ENCODE measurements around the gene TMEM145. TPM values are rescaled to one million over a fixed set of nuclear protein-coding genes. Genes with fewer than 3 reads are reported as not detected.

TMEM145 gene
- total RNA-seq, 6 donors from 2014 or later: 0.34 to 0.79 (median 0.49) TPM; not detected in 3

DNA sequence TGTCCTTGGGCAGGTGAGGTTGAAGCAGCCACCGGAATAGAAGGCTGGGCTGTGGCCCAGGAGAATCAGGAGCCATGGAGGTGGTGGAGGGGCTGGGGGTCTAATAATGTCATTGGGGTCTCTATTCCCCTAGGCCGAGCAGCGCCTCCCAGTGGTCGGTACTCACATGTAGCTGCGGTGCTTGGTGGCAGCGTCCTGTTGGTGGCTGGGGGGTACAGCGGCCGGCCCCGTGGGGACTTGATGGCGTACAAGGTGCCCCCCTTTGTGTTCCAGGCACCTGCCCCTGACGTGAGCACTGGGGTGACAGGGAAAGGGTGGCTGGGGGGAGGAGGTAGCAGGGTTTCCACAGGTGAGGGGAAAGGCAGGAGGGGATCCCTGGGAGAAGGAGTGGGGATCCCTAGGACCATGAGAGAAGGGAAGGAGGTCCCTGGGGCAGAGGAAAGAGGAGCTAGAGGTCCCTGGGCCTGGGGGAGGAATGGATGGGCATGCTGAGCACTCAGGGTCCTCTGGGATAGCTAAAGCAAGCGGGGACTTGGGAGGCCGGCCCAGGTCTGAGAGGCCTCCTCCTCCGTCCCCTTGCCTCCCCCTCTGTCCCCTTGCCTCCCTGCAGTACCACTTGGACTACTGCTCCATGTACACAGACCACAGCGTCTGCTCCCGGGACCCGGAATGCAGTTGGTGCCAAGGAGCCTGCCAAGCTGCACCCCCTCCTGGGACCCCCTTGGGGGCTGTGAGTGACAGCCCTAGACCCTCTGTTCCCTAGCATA, 30.4 kb downstream of the TMEM145 start:
- no peaks in the 10 kb centered on the region for H3K9me3 ChIP-seq
- WGBS, 2 donors: 91 to 97% methylated on average over 8 to 12 of the region's 17 CpGs
- no peaks in the 10 kb centered on the region for H3K4me1 ChIP-seq
- H3K36me3 ChIP-seq: peaks cover 0 to 31% (median 12%) of the 10 kb centered on the region in 4 donors
- no peaks in the 10 kb centered on the region for H3K27me3 ChIP-seq
- ATAC-seq (ENCODE audit: low FRiP score in 2 of 2): peak in 1 of 2 donors; percentile 32
- DNase-seq: peak in 1 of 2 donors; percentile 69
- no peak overlapping the region for H3K27ac ChIP-seq
- TF ChIP-seq POLR2AphosphoS5 (IDR thresholded peaks at IDR 0.05) (no peak), POLR2A (IDR thresholded peaks at IDR 0.05) (no peak), EP300 (IDR thresholded peaks at IDR 0.05) (no peak)
- TF ChIP-seq, protein P1, sequence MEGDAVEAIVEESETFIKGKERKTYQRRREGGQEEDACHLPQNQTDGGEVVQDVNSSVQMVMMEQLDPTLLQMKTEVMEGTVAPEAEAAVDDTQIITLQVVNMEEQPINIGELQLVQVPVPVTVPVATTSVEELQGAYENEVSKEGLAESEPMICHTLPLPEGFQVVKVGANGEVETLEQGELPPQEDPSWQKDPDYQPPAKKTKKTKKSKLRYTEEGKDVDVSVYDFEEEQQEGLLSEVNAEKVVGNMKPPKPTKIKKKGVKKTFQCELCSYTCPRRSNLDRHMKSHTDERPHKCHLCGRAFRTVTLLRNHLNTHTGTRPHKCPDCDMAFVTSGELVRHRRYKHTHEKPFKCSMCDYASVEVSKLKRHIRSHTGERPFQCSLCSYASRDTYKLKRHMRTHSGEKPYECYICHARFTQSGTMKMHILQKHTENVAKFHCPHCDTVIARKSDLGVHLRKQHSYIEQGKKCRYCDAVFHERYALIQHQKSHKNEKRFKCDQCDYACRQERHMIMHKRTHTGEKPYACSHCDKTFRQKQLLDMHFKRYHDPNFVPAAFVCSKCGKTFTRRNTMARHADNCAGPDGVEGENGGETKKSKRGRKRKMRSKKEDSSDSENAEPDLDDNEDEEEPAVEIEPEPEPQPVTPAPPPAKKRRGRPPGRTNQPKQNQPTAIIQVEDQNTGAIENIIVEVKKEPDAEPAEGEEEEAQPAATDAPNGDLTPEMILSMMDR (IDR thresholded peaks at IDR 0.05): no peak
- H3K4me3 ChIP-seq: no peak overlapping the region

DNA sequence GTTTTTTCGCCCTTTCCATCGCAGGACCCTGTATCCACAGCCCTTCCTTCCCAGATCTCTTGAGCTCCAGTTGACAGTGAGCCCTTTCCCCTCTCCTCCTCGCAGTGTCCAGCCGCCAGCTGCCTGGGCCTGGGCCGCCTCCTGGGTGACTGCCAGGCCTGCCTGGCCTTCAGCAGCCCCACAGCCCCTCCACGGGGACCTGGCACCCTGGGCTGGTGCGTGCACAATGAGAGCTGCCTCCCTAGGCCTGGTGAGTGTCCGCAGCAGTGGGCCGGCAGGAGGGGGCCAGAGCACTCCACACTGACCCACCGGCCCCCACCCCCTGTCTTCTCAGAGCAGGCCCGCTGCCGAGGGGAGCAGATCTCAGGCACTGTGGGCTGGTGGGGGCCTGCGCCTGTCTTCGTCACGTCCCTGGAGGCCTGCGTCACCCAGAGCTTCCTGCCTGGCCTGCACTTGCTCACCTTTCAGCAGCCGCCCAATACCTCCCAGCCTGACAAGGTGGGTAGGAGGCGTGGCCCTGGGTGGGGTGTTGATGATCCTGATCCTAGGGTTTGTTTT, 31.3 kb downstream of the TMEM145 start:
- no peaks in the 10 kb centered on the region for H3K9me3 ChIP-seq
- no peak overlapping the region for H3K27ac ChIP-seq
- WGBS, 2 donors: 91 to 95% methylated on average over 13 to 17 of the region's 18 CpGs
- ATAC-seq (ENCODE audit: low FRiP score in 2 of 2): peak in 1 of 2 donors; percentile 28
- TF ChIP-seq POLR2A (IDR thresholded peaks at IDR 0.05) (no peak), EP300 (IDR thresholded peaks at IDR 0.05) (no peak), POLR2AphosphoS5 (IDR thresholded peaks at IDR 0.05) (no peak)
- TF ChIP-seq, protein P1 (IDR thresholded peaks at IDR 0.05): no peak
- peaks cover 0 to 34% (median 13%) of the 10 kb centered on the region in 4 donors for H3K36me3 ChIP-seq
- no peaks in the 10 kb centered on the region for H3K4me1 ChIP-seq
- peak in 1 of 2 donors; percentile 71 for DNase-seq
- H3K27me3 ChIP-seq: no peaks in the 10 kb centered on the region
- H3K4me3 ChIP-seq: no peak overlapping the region

DNA sequence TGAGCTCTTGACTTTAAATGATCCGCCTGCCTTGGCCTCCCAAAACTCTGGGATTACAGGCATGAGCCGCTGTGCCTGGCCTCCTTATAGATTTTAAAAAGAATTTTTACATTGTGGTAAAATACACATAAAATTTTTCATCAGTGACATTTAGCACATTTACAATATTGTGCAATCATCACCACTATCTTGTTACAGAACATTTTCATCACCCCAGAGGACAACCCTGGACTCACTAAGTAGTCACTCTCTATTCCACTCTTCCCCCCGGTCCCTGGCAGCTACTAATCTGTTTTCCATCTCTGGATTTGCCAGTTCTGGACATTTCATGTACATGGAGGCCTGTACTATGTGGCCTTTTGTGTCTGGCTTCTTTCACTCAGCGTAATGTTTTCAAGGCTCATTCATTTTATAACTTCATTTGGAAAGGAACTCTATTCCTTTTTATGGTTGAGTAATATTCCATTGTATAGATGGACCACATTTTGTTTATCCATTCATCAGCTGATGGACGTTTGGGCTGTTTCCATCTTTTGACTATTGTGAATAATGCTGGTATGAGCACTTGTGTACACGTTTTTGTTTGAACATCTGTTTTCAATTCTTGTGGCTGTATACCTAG, 32.2 kb downstream of the TMEM145 start:
- TF ChIP-seq POLR2A (IDR thresholded peaks at IDR 0.05) (no peak), EP300 (IDR thresholded peaks at IDR 0.05) (no peak), POLR2AphosphoS5 (IDR thresholded peaks at IDR 0.05) (no peak)
- TF ChIP-seq, protein P1 (IDR thresholded peaks at IDR 0.05): no peak
- Histone ChIP-seq H3K4me3 (no peak overlapping the region), H3K36me3 (peaks cover 0 to 31% (median 13%) of the 10 kb centered on the region in 4 donors), H3K27me3 (no peaks in the 10 kb centered on the region), H3K4me1 (no peaks in the 10 kb centered on the region), H3K9me3 (no peaks in the 10 kb centered on the region), H3K27ac (no peak overlapping the region)
- no peak for DNase-seq
- ATAC-seq (ENCODE audit: low FRiP score in 2 of 2): no peak
- 84 to 87% methylated on average over 6 of the region's 6 CpGs for WGBS, 2 donors

DNA sequence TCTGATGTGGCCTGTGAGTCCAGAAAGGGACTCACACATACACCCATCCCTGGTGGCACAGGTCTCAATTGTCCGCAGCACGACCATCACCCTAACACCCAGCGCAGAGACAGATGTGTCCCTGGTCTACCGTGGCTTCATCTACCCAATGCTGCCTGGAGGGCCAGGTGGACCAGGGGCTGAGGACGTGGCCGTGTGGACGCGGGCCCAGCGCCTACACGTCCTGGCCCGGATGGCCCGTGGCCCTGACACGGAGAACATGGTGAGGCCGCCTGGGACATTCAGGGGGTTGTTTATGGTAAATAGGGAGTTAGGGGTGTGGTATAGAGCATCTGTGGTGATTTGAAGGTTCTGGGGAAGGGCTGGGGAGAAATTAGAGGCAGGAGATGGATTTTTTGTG, 35.1 kb downstream of the TMEM145 start:
- DNase-seq: no peak
- Histone ChIP-seq H3K27ac (no peak overlapping the region), H3K9me3 (no peaks in the 10 kb centered on the region), H3K4me3 (no peak overlapping the region), H3K36me3 (peaks cover 1 to 37% (median 23%) of the 10 kb centered on the region in 4 donors), H3K27me3 (no peaks in the 10 kb centered on the region), H3K4me1 (no peaks in the 10 kb centered on the region)
- TF ChIP-seq POLR2AphosphoS5 (IDR thresholded peaks at IDR 0.05) (no peak), EP300 (IDR thresholded peaks at IDR 0.05) (no peak), POLR2A (IDR thresholded peaks at IDR 0.05) (no peak)
- TF ChIP-seq, protein P1 (IDR thresholded peaks at IDR 0.05): no peak
- ATAC-seq (ENCODE audit: low FRiP score in 2 of 2): no peak
- 95 to 98% methylated on average over 11 to 14 of the region's 14 CpGs for WGBS, 2 donors

Data from upper lobe of left lung (tissue), 6 donors.